K562 (cell line): ENCODE data around the gene ZNF177. TPM values are rescaled to one million over a fixed set of nuclear protein-coding genes. Genes with fewer than 3 reads are reported as not detected.

Experiments used
- ATAC-seq: fragments of 200-7000 bp; cut with Tn5 transposase; 3 replicates; pipeline ENCODE4 v1.9.1; 2020; ENCODE audit warnings: moderate library complexity
- BruUV-seq: library from RNA; stranded (reverse); fragments of 400-500 nt; replicated peaks from 2 replicates; lab custom pipeline; 2021; lab: Mats Ljungman, UMichigan
- CTCF ChIA-PET: fragments of 300-600 bp; formaldehyde crosslinking; extraction: SDS; loops from one replicate; lab custom pipeline; 2021; ENCODE audit warnings: low intra/inter-chr PET ratio; lab: Yijun Ruan, JAX
- POLR2A ChIA-PET: fragments of 300-600, 350-650 bp; sonication (Branson Sonifier 250); formaldehyde crosslinking; extraction: SDS; loops from one replicate; lab custom pipeline; 2021; ENCODE audit warnings: antibody characterized with exemption, inconsistent platforms; lab: Yijun Ruan, JAX
- DNase-seq, 4 experiments: peaks; one replicate each; pipeline versions ENCODE4 v3.0.0 to v3.0.0-alpha.2; 2011 to 2018; ENCODE audit warnings: low spot score in 3 of 4, mixed read lengths in 3 of 4; ENCODE audit errors: extremely low read depth in 1 of 4
- FAIRE-seq: peaks from 2 replicates; lab custom pipeline; 2011; peaks lifted over from hg19 to GRCh38; lab: Jason Lieb, UNC
- H2AFZ ChIP-seq: 2 replicates; pipeline ENCODE4 v1.6.0; 2011; ENCODE audit warnings: low read depth, low read length, control low read depth, inconsistent platforms
- H3K27ac ChIP-seq: fragments of 200-600 bp; 3 replicates; pipeline ENCODE4 v1.8.0; 2011; ENCODE audit warnings: low read depth, mild to moderate bottlenecking, control low read depth, inconsistent platforms, low read length, moderate library complexity, mixed read lengths; ENCODE audit errors: extremely low read depth
- H3K27me3 ChIP-seq, 2 experiments: fragments of 300-600 bp in 1 of 2; 2 replicates in 1 of 2; 3 replicates in 1 of 2; pipeline versions ENCODE4 v1.6.0 to v1.8.0; 2011; ENCODE audit warnings: inconsistent platforms in 2 of 2, low read length in 2 of 2, mild to moderate bottlenecking in 1 of 2, mixed read lengths in 1 of 2, moderate library complexity in 1 of 2; ENCODE audit not compliant: control insufficient read depth in 2 of 2, insufficient read depth in 2 of 2
- H3K36me3 ChIP-seq: fragments of 300-600 bp; 3 replicates; pipeline ENCODE4 v1.8.0; 2011; ENCODE audit warnings: mild to moderate bottlenecking, low read length, inconsistent platforms; ENCODE audit not compliant: control insufficient read depth, insufficient read depth
- H3K4me1 ChIP-seq, 2 experiments: fragments of 200-600 bp in 1 of 2; replicated peaks in 1 of 2; 2 replicates in 1 of 2; 3 replicates in 1 of 2; pipeline versions ENCODE4 v1.5.1 to v1.8.0; 2011; ENCODE audit warnings: inconsistent platforms in 2 of 2, low read length in 2 of 2, mild to moderate bottlenecking in 1 of 2, mixed read lengths in 1 of 2, moderate library complexity in 1 of 2; ENCODE audit not compliant: control insufficient read depth in 2 of 2, insufficient read depth in 2 of 2
- H3K4me2 ChIP-seq: 2 replicates; pipeline ENCODE4 v1.6.1; 2011; ENCODE audit warnings: low read length, control low read depth, inconsistent platforms, mixed read lengths; ENCODE audit not compliant: insufficient read depth
- H3K4me3 ChIP-seq: fragments of 200-600 bp; sonication (generic), shearing (Covaris generic); 2 replicates; pipeline ENCODE4 v1.5.1; 2016; ENCODE audit warnings: control low read depth, inconsistent platforms
- H3K79me2 ChIP-seq: fragments of 200-600 bp; 3 replicates; pipeline ENCODE4 v1.8.0; 2011; ENCODE audit warnings: low read length, inconsistent platforms; ENCODE audit not compliant: control insufficient read depth, insufficient read depth
- H3K9ac ChIP-seq, 2 experiments: 2 replicates each; pipeline versions ENCODE4 v1.6.0 to v1.6.1; 2011; ENCODE audit warnings: low read depth in 2 of 2, low read length in 2 of 2, control low read depth in 1 of 2, inconsistent platforms in 1 of 2, mild to moderate bottlenecking in 1 of 2, mixed read lengths in 1 of 2; ENCODE audit not compliant: insufficient read depth in 1 of 2
- H3K9me1 ChIP-seq: one replicate; pipeline ENCODE4 v1.6.0; 2011; ENCODE audit warnings: inconsistent platforms, mild to moderate bottlenecking, low read length, moderate library complexity; ENCODE audit not compliant: control insufficient read depth, insufficient read depth
- H3K9me3 ChIP-seq: replicated peaks from 2 replicates; pipeline ENCODE4 v1.5.1; 2011; ENCODE audit warnings: low read depth, low read length, inconsistent platforms; ENCODE audit not compliant: control insufficient read depth, insufficient read depth
- H4K20me1 ChIP-seq: replicated peaks from 2 replicates; pipeline ENCODE4 v1.6.1; 2011; ENCODE audit warnings: low read length, inconsistent platforms, mixed read lengths; ENCODE audit not compliant: control insufficient read depth, insufficient read depth
- CTCF ChIP-seq, 3 experiments: IDR thresholded peaks in 2 of 3; conservative IDR thresholded peaks in 1 of 3; 2 replicates each; pipeline ENCODE4 v1.5.1; 2011 to 2012; ENCODE audit warnings: low read length in 3 of 3, mild to moderate bottlenecking in 3 of 3, control low read depth in 2 of 3, improper control_type of control experiment in 1 of 3, inconsistent platforms in 1 of 3, low read depth in 1 of 3, mixed read lengths in 1 of 3, moderate library complexity in 1 of 3; ENCODE audit not compliant: insufficient read depth in 2 of 3
- REST ChIP-seq, 2 experiments: fragments of 450-650 bp; formaldehyde crosslinking in 1 of 2; IDR thresholded peaks; 2 replicates each; pipeline versions ENCODE4 v1.4.0 to v1.6.1; 2014 to 2020; ENCODE audit warnings: mild to moderate bottlenecking in 2 of 2, borderline replicate concordance in 1 of 2, low read depth in 1 of 2
- SMC3 ChIP-seq: conservative IDR thresholded peaks from 2 replicates; pipeline ENCODE4 v1.6.1; 2011; ENCODE audit warnings: low read depth, low read length, improper control_type of control experiment; ENCODE audit not compliant: insufficient read depth
- STAT5A ChIP-seq: IDR thresholded peaks from 2 replicates; pipeline ENCODE4 v1.6.1; 2012; ENCODE audit warnings: low read length, inconsistent platforms, borderline replicate concordance
- ZNF609 ChIP-seq: sonication (generic); formaldehyde crosslinking; IDR thresholded peaks from 2 replicates; pipeline ENCODE4 v1.8.1; 2023; ENCODE audit warnings: missing genetic modification reagents, mild to moderate bottlenecking, borderline replicate concordance
- WGBS: fragments of 100-300 bp; shearing (Covaris generic); methylation state at CpG from one replicate; pipeline ENCODE4 v1.1.6; 2016; ENCODE audit warnings: low coverage, mixed read lengths; ENCODE audit not compliant: insufficient coverage; ENCODE audit errors: missing lambda C conversion rate; 5-methylcytosine and 5-hydroxymethylcytosine counted together
- in situ Hi-C: fragments of 300-500 bp; cut with MboI; formaldehyde crosslinking; loops from 4 replicates; pipeline ENCODE4 v1.15.0; 2018; ENCODE audit warnings: inconsistent platforms, mixed read lengths
- intact Hi-C: fragments of 100-400 bp; cut with micrococcal nuclease; formaldehyde crosslinking; loops from 2 replicates; pipeline ENCODE4 v1.14.2; 2022
- polyA plus RNA-seq, 8 experiments: library from polyadenylated mRNA; depleted of rRNA in 4 of 8; stranded (reverse) in 5 of 8; unstranded in 3 of 8; fragments of >200 nt; fragmentation: Nextera tagmentation in 2 of 8; fragmentation: Illumina TruSeq in 1 of 8; extraction: Ambion mirVana in 2 of 8; extraction: Trizol in 1 of 8; gene quantifications; 2 replicates each; pipeline versions ENCODE4 v1.2.1 to v1.2.3, GENCODE V29; 2011 to 2014; ENCODE audit warnings: inconsistent platforms in 1 of 8, missing spikeins in 1 of 8
- total RNA-seq, 7 experiments: library from RNA; depleted of rRNA in 6 of 7; stranded (reverse); fragments of >200 nt in 6 of 7; fragmentation: Illumina TruSeq in 2 of 7; extraction: Trizol in 2 of 7; gene quantifications; 2 replicates each; pipeline versions ENCODE4 v1.2.1 to v1.2.3, GENCODE V29; 2011 to 2021; ENCODE audit warnings: low replicate concordance in 1 of 7

Gene ZNF177
- total and polyA plus RNA-seq, 9 of the 15 experiments (the other 6 are each of a cell fraction or from before 2014, with no cell fraction given): 0.25 to 1.8 (median 1.1) TPM

DNA sequence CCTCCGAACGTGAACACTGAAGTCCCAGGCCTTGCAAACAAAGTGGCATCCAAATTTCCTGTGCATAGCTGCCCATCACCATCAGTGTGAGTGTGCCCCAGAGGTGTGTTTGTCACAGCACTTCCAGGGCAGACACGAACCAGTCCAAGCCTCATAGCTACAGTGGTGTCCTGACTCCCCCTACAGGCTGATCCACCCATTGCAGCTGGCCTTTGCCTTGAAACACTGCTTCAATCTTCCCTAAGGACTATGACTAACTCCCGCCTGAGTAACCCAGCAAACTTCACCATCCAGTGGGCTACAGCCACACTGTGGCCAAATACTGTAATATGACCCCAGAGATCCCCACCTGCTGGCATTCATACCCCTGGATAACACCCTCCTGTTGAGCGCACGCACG is 68.7 kb downstream of the ZNF177 start:
- Histone ChIP-seq H3K27me3 (no peaks in the 10 kb centered on the region), H3K27ac (no peak overlapping the region), H3K9me3 (no peaks in the 10 kb centered on the region), H3K36me3 (peaks cover 51% of the 10 kb centered on the region), H3K4me2 (no peak overlapping the region), H3K4me1 (peaks cover 2 to 3% of the 10 kb centered on the region in 2 experiments; a peak in 2 of 5 replicates), H3K9me1 (no peaks in the 10 kb centered on the region), H2AFZ (no peak overlapping the region), H3K4me3 (no peak overlapping the region), H3K9ac (no peak overlapping the region), H4K20me1 (no peaks in the 10 kb centered on the region), H3K79me2 (peaks cover 15% of the 10 kb centered on the region)
- WGBS: 91% methylated on average over 7 of the region's 7 CpGs
- ChIA-PET CTCF (no interaction called here), POLR2A (interaction anchor here (0.7 kb wide), 1 partner anchor 108 kb away, joined by 3 read pairs; no protein-coding TSS in a partner anchor)
- ATAC-seq: peak; percentile 42
- TF ChIP-seq CTCF (IDR thresholded peaks at IDR 0.05 in 2 of 3, conservative IDR thresholded peaks at IDR 0.05 in 1 of 3; ENCODE audit: insufficient read depth in 2 of 3, low read depth in 1 of 3, low read length in 3 of 3) (peak; percentile 51 to 65 (median 57)), SMC3 (0 out of 2 replicates have a peak, but pooled peaks have one; percentile 14), STAT5A (no peak), ZNF609 (no peak), REST (IDR thresholded peaks at IDR 0.05; ENCODE audit: borderline replicate concordance) (peak; percentile 23; the same call in 1 of the 2 replicates), REST (CRISPR knock-in tag; IDR thresholded peaks at IDR 0.05; ENCODE audit: low read depth) (no peak)
- intact Hi-C loops: no loop called here
- FAIRE-seq: no peak
- in situ Hi-C loops: no loop called here
- peak; percentile 32 to 56 (median 40) for DNase-seq
- no TSS peak for BruUV-seq
